Caco-2 (cell line): ENCODE measurements around the gene PTGFRN. TPM values are rescaled to one million over a fixed set of nuclear protein-coding genes. Genes with fewer than 3 reads are reported as not detected.

Source experiments
- BruUV-seq: library from RNA; stranded (reverse); fragments of 400-500 nt; replicated peaks from 2 replicates; lab custom pipeline; 2021; lab: Mats Ljungman, UMichigan
- CTCF ChIA-PET: fragments of 300-600 bp; sonication (Branson Sonifier 250); formaldehyde crosslinking; loops from one replicate; lab custom pipeline; 2022; ENCODE audit warnings: antibody characterized with exemption; lab: Charles Lee
- POLR2A ChIA-PET: fragments of 300-600 bp; sonication (Branson Sonifier 250); formaldehyde crosslinking; loops from one replicate; lab custom pipeline; 2022; ENCODE audit warnings: antibody characterized with exemption; lab: Charles Lee
- DNase-seq, 2 experiments: peaks; one replicate each; pipeline versions ENCODE4 v3.0.0 to v3.0.0-alpha.2; 2020 to 2022
- H3K27me3 ChIP-seq: replicated peaks from 2 replicates; pipeline ENCODE4 v1.6.0; 2011; ENCODE audit warnings: low read length; ENCODE audit not compliant: control insufficient read depth, insufficient read depth
- H3K36me3 ChIP-seq: 2 replicates; pipeline ENCODE4 v1.5.1; 2011; ENCODE audit warnings: low read length; ENCODE audit not compliant: control insufficient read depth, insufficient read depth
- H3K4me1 ChIP-seq: fragments of 250-450 bp; sonication (Bioruptor Pico); 2 replicates; pipeline ENCODE4 v1.5.1; 2020; ENCODE audit warnings: mild to moderate bottlenecking
- H3K4me3 ChIP-seq: 2 replicates; pipeline ENCODE4 v1.5.1; 2011; ENCODE audit warnings: low read depth, mild to moderate bottlenecking, control low read depth, low read length
- H3K9me3 ChIP-seq: fragments of 250-450 bp; sonication (Bioruptor Pico); 2 replicates; pipeline ENCODE4 v1.5.1; 2020; ENCODE audit warnings: mild to moderate bottlenecking, moderate library complexity
- H3K27ac Mint-ChIP-seq: one replicate; pipeline ENCODE4 v1.8.0; 2022; ENCODE audit warnings: mixed read lengths; ENCODE audit not compliant: unreplicated experiment
- H3K27me3 Mint-ChIP-seq: one replicate; pipeline ENCODE4 v1.8.0; 2022; ENCODE audit warnings: mixed read lengths; ENCODE audit not compliant: insufficient read depth, unreplicated experiment
- H3K36me3 Mint-ChIP-seq: one replicate; pipeline ENCODE4 v1.8.0; 2022; ENCODE audit warnings: mild to moderate bottlenecking, mixed read lengths; ENCODE audit not compliant: insufficient read depth, unreplicated experiment
- H3K4me1 Mint-ChIP-seq: one replicate; pipeline ENCODE4 v1.8.0; 2022; ENCODE audit warnings: low read depth, mixed read lengths; ENCODE audit not compliant: unreplicated experiment
- H3K4me3 Mint-ChIP-seq: one replicate; pipeline ENCODE4 v1.8.0; 2022; ENCODE audit warnings: mild to moderate bottlenecking, moderate library complexity, mixed read lengths; ENCODE audit not compliant: unreplicated experiment
- H3K9me3 Mint-ChIP-seq: one replicate; pipeline ENCODE4 v1.8.0; 2022; ENCODE audit warnings: mixed read lengths; ENCODE audit not compliant: unreplicated experiment
- CTCF ChIP-seq, 2 experiments: fragments of 200-600 bp in 1 of 2; IDR thresholded peaks; 1 replicate in 1 of 2; 2 replicates in 1 of 2; pipeline versions ENCODE4 v1.5.1 to v1.8.0; 2011 to 2022; ENCODE audit warnings: antibody characterized with exemption in 1 of 2, control low read depth in 1 of 2, inconsistent platforms in 1 of 2, low read depth in 1 of 2, low read length in 1 of 2, mild to moderate bottlenecking in 1 of 2, moderate library complexity in 1 of 2; ENCODE audit not compliant: insufficient read depth in 1 of 2, severe bottlenecking in 1 of 2, unreplicated experiment in 1 of 2
- intact Hi-C: fragments of 100-400 bp; cut with micrococcal nuclease; formaldehyde crosslinking; loops from one replicate; pipeline ENCODE4 v1.10.0; 2022; ENCODE audit not compliant: unreplicated experiment
- total RNA-seq: library from RNA; stranded (reverse); gene quantifications from 2 replicates; pipeline ENCODE4 v1.2.3, GENCODE V29; 2022

Gene PTGFRN
- total RNA-seq, 1 experiment from 2014 or later: 16.2 TPM

- Mint-ChIP-seq H3K4me3 (no peak overlapping the region), H3K27me3 (peaks cover 3% of the 10 kb centered on the region), H3K9me3 (no peaks in the 10 kb centered on the region), H3K4me1 (no peaks in the 10 kb centered on the region), H3K27ac (no peak overlapping the region), H3K36me3 (no peaks in the 10 kb centered on the region)
- TF ChIP-seq CTCF (IDR thresholded peaks at IDR 0.05; ENCODE audit: insufficient read depth in 1 of 2, low read depth in 1 of 2, low read length in 1 of 2, severe bottlenecking in 1 of 2, unreplicated experiment in 1 of 2): no peak
- Histone ChIP-seq H3K27me3 (no peaks in the 10 kb centered on the region), H3K9me3 (no peaks in the 10 kb centered on the region), H3K36me3 (no peaks in the 10 kb centered on the region), H3K4me3 (no peak overlapping the region), H3K4me1 (no peaks in the 10 kb centered on the region)
- POLR2A ChIA-PET: no interaction called here
- CTCF ChIA-PET: no interaction called here
- intact Hi-C loops: no loop called here
- no TSS peak for BruUV-seq
- no peak for DNase-seq
Observed at GRCh38 chr1:117007719-117008013, 98.0 kb downstream of the PTGFRN start.

GRCh38 chr1:117008656-117009055, 98.9 kb downstream of the PTGFRN start:
- no peaks in the 10 kb centered on the region for H3K9me3 ChIP-seq
- no peak overlapping the region for H3K4me3 Mint-ChIP-seq
- no peaks in the 10 kb centered on the region for H3K36me3 Mint-ChIP-seq
- H3K4me1 Mint-ChIP-seq: peaks cover 5% of the 10 kb centered on the region
- H3K9me3 Mint-ChIP-seq: no peaks in the 10 kb centered on the region
- DNase-seq: no peak
- H3K27me3 ChIP-seq: no peaks in the 10 kb centered on the region
- POLR2A ChIA-PET: no interaction called here
- 0 out of 2 replicates have a peak, but pooled peaks cover 7% of the 10 kb centered on the region for H3K4me1 ChIP-seq
- TF ChIP-seq CTCF (IDR thresholded peaks at IDR 0.05; ENCODE audit: insufficient read depth in 1 of 2, low read depth in 1 of 2, low read length in 1 of 2, severe bottlenecking in 1 of 2, unreplicated experiment in 1 of 2): no peak
- no peak overlapping the region for H3K4me3 ChIP-seq
- peaks cover 3% of the 10 kb centered on the region for H3K27me3 Mint-ChIP-seq
- intact Hi-C loops: no loop called here
- no peaks in the 10 kb centered on the region for H3K36me3 ChIP-seq
- BruUV-seq: no TSS peak
- CTCF ChIA-PET: no interaction called here
- no peak overlapping the region for H3K27ac Mint-ChIP-seq

GRCh38 chr1:117009132-117009531, 99.4 kb downstream of the PTGFRN start:
- H3K36me3 Mint-ChIP-seq: no peaks in the 10 kb centered on the region
- no peak for DNase-seq
- peaks cover 5% of the 10 kb centered on the region for H3K4me1 Mint-ChIP-seq
- Histone ChIP-seq H3K36me3 (no peaks in the 10 kb centered on the region), H3K9me3 (no peaks in the 10 kb centered on the region), H3K27me3 (no peaks in the 10 kb centered on the region), H3K4me3 (no peak overlapping the region), H3K4me1 (0 out of 2 replicates have a peak, but pooled peaks cover 7% of the 10 kb centered on the region)
- ChIA-PET CTCF (no interaction called here), POLR2A (no interaction called here)
- H3K27me3 Mint-ChIP-seq: peaks cover 3% of the 10 kb centered on the region
- H3K4me3 Mint-ChIP-seq: no peak overlapping the region
- H3K27ac Mint-ChIP-seq: no peak overlapping the region
- no peaks in the 10 kb centered on the region for H3K9me3 Mint-ChIP-seq
- BruUV-seq: no TSS peak
- intact Hi-C loops: no loop called here
- TF ChIP-seq CTCF (IDR thresholded peaks at IDR 0.05; ENCODE audit: insufficient read depth in 1 of 2, low read depth in 1 of 2, low read length in 1 of 2, severe bottlenecking in 1 of 2, unreplicated experiment in 1 of 2): no peak
